Heart left ventricle (tissue), 13 donors: ENCODE data around the gene NHSL2.

Source experiments
- CTCF ChIP-seq, 12 donors: fragments of 200-600 bp; sonication (generic) in 4 of 12; IDR thresholded peaks; one replicate each; pipeline versions ENCODE4 v1.5.0 to v1.8.0; 2018 to 2022; ENCODE audit warnings: antibody characterized with exemption in 12 of 12, mild to moderate bottlenecking in 5 of 12
- POLR2A ChIP-seq, 2 donors: fragments of 450-650 bp; IDR thresholded peaks; one replicate each; pipeline ENCODE4 v1.6.1; 2017; ENCODE audit warnings: antibody characterized with exemption in 2 of 2, mild to moderate bottlenecking in 2 of 2, moderate library complexity in 2 of 2
- donor health status: ischemic (EF 13 %, LVEDD 7.1; RV severe dilation, severe dysfunction).
- donor health status: DM: no; HTN: yes; CAD: no.
- donor health status: DM: no; HTN: no; CAD: no.
- donor health status: ischemic (EF 25% LVEDD 6.9; RV normal size, moderate dysfunction).
- donor health status: ischemic (EF 25% LVEDD 5.7; RV mildly dilated, moderate dysfunction).
- donor health status: ischemic (EF 35%, LVEDD 5.7; RV mildly dilated, moderate dysfunction).
- donor health status: nonischemic (EF 11% LVEDD 7.7; RV severe dilation, severe dysfunction).
- donor health status: DM: yes; HTN: yes; CAD: no.
- donor health status: PGD.
- donor health status: ischemic (EF 29% LVEDD 5.4; RV normal size, mild dysfunction).
- donor health status: nonischemic (EF 23%, LVEDD 6.1; RV moderate dilation, normal function).

- TF ChIP-seq POLR2A (IDR thresholded peaks at IDR 0.05) (no peak), CTCF (IDR thresholded peaks at IDR 0.05) (no peak)
Observed at GRCh38 chrX:71974916-71975315, 64.3 kb downstream of the NHSL2 start.
